NAMALWA (cell line): ENCODE data around the gene KIF1A.
A peak's percentile ranks its signal among the peaks of the same experiment; 100 is the strongest.

Source experiments
- DNase-seq: peaks from one replicate; pipeline ENCODE4 v3.0.0-alpha.2; 2015; ENCODE audit warnings: low spot score

KIF1A gene

DNA sequence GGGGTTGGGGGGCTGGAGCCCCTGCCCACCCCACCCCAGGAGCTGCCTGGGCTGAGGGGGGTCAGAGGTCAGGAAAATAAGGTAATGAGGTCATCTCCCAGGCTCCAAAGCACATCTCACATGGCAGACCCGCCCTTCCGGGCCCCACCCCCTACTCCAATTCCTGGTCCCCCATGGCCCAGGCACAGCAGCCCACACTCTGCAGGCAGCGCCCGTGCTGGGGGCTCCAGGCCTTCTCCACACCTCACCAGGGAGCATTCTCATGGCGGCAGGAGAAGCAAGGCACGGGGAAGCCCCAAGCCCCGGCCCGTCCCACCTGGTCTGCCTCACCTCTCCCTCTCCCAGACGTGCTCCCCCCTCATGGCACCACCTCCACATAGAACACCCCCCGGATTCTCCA, 84.5 kb downstream of the KIF1A start:
- no peak for DNase-seq

- DNase-seq: no peak
These were observed 85.3 kb downstream of the KIF1A start for GRCh38 chr2:240734756-240735155.

- peak; percentile 25 for DNase-seq
These were observed 86.1 kb downstream of the KIF1A start for GRCh38 chr2:240733803-240734495.

GRCh38 chr2:240732911-240733622, 87.0 kb downstream of the KIF1A start:
- no peak for DNase-seq

- no peak for DNase-seq
These were observed 87.8 kb downstream of the KIF1A start for GRCh38 chr2:240732184-240732583.

DNA sequence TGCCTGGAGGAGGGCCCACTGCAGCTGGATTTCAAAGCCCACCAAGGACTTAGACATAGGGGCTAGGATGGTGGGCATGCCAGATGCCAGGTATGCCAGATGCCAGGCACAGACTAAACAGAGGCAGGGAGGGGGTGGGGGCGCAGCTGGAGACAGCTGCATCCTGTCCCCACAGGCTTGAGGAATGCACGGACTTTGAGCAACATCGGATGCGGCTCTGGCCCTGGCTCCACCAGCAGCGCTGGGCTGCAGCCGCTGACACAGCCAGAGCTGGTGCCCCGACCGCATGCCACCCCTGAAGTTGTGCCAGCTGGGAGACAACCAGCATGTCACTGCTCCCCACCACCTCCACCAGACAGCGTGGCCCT, 88.9 kb downstream of the KIF1A start:
- no peak for DNase-seq

- no peak for DNase-seq
These were observed 89.4 kb downstream of the KIF1A start for GRCh38 chr2:240730501-240731177.

DNA sequence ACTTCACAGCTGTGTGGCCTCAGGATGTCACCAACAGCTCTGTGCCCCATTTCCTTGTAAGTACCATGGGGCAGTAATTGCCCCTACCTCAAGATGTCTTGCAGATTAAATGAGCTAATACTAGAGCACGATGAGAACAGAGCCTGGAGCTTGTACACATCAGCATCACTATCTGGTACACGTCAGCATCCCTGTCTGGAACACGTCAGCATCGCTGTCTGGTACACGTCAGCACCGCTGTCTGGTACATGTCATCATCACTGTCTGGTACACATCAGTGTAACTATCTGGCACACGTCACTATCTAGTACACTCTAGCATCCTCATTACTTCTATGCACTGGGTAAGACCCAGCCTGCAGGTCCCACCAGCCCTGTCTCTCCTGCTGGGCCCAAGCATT, 91.2 kb downstream of the KIF1A start:
- DNase-seq: no peak

GRCh38 chr2:240728361-240728760, 91.7 kb downstream of the KIF1A start:
- DNase-seq: no peak

GRCh38 chr2:240727913-240728312, 92.1 kb downstream of the KIF1A start:
- no peak for DNase-seq

DNA sequence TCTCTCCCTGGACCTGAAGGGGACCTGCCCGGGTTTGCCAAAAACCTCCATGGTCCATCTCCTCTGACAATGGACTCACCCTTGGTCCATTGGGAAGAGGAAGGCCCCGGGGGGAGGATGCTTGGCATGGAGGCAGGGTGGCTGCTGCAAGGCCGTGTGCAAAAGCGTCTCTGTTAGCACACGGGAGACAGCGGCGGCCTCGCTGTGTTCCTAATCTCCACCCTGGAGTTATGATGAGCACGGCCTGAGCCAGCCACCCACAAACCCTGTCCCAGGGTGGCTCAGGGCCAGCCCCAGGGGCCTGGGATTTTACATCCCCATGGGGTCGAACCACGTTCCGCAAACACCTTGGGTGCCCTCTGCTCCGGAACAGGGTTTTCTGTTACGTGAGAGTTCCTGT, 92.6 kb downstream of the KIF1A start:
- DNase-seq: no peak

- DNase-seq: no peak
These were observed 93.1 kb downstream of the KIF1A start for GRCh38 chr2:240726876-240727275.

GRCh38 chr2:240725671-240726070, 94.3 kb downstream of the KIF1A start:
- DNase-seq: no peak

DNA sequence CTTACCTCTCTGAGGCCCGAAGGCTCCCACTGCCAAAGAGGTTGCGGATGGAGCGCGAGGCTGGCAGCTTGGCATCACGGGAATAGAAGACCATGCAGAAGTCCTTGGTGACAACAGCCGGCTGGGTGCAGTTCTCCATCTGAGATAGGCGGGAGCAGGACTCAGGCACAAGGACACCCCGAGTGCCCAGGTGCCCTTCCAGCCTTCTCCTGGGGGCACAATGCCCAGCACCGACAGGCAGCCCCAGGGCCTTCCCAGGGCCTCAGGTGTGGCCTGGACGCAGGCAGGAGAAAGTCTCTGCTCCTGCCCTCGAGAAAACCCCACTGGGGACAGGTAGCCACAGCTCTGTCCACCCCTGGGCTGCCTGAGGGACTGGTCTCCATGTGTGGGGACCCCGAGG, 94.8 kb downstream of the KIF1A start:
- DNase-seq: no peak

- DNase-seq: no peak
These were observed 95.6 kb downstream of the KIF1A start for GRCh38 chr2:240724431-240724830.

DNA sequence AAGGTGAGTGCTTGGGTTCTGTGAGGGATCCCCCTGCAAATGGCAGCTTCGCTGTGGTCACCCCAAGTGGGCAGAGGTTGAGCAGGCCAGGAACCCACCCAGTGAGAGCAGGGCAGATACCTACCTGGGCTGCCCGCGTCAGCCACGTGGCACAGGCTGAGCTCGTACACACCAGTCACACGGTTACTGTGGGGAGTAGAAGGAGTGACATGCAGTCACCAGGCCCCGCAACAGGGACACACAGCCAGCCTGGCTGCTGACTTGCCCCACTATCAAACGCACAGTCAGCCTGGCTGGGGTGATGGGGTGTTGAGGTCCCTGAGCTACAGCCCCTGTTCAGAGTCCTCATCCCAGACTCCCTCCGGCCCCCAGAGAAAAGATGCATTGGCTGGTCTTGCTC, 96.2 kb downstream of the KIF1A start:
- DNase-seq: no peak

DNA sequence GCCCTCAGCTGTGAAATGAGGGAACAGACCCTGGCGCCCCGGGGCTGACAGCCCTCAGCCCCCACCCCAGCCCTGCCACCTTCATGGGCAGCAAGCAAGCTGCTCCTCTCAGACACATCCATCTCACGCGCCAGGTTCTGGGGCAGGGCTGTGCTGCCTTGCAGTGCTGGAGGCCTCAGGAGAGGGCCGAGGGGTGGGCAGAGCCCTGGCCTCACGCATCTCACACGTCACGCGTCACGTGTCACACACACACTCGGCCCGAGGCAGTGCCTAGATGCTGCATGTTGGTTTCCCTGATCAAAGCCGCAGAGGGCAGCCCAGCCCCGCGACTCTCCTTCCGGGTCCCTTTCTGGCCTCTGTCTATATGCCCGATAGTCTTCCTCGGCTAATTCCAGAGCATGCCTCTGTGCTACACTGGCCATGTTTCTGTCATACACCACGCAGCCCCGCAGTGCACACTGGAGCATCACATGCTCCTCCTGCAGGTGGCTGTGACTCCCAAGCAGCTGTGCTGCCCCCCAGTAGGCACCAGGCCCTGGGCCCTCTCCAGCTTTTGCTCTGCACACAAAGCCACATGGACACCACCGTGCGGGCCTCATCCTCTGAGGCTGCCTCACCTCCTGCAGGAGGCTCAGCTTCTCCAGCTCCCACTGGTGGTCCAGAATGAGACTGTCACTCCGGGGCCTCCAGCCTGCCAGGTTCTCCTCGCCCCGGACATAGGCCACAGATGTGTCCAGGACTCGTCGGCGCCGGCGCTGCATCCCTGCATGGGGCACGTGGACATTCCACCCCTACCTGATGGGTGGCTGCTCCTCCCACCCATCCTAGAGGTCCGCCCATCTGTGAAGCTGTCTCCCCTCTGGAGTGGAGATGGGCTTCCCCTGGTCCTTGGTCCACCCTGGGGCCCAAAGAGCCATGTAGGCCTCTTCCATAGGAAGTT, 97.0 kb downstream of the KIF1A start:
- no peak for DNase-seq

DNA sequence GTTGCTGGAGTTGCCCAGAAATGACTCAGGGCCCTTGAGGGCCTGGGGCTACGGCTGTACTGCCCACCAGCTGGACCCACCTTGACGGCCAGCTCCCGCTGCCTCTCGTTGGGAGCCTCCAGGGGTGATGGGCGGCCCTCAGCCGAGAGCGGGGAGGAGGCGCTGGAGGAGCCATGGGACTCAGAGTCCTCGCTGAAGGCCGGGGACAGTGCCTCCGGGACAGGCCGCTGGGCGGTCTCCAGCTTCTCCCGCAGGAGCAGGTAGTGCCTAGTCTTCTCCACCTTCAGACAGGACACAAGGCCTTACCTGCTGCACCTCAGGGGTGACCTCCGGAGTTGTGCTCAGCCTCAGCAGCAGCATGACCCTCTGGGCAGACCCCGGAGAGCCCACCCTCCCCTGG, 97.6 kb downstream of the KIF1A start:
- no peak for DNase-seq

GRCh38 chr2:240721596-240722180, 98.3 kb downstream of the KIF1A start:
- no peak for DNase-seq

DNA sequence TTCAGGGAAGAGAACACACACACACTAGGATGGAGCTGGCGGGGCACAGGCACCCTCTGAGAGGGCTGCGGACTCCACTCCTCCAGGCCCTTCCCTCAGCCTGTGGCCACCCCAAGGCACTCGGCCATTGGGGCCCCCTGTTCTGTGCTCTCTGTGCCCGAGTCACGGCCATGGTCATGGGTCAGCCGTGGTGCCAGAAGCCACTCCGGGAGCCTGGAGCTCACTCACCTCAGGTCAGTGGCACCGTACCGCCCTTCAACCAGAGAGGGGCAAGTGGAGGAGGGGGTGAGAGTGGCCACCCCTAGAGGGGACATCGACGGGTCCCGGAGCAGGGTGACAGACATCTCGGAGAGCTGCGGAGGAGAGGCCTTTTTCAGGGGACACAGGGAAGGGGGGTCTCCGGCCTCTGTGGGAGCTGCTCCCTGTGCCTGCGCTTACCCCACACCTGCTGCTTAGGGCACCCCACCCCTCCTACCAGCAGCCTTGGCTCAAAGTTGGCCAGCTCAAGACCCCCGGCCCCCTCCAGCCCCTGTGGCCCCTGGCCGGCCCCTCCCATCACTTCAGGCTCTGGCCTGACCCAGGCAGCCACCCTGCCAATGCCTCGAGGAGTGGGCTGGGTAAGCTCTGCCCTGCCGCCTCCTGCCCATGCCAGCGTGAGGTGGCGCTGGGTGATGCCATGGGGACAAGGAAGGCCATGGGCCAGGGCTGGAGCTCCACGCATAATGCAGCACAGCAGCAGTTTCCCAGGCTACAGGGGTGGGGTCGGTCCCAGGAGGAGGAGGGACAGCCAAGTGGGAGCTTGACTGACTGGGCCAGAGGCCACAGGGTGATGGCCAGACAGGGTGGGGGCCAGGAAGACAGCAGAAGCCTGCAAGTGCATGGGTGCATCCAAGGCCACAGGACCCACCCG, 99.1 kb downstream of the KIF1A start:
- DNase-seq: no peak
